Measurements from ENCODE around the gene LTBP1. TPM values are rescaled to one million over a fixed set of nuclear protein-coding genes. Genes with fewer than 3 reads are reported as not detected.

The LTBP1 gene
- total and polyA plus RNA-seq, 5 donors from 2014 or later = 3.7 TPM; not detected in 4

- no peak overlapping the region for H3K27ac ChIP-seq (ENCODE audit: insufficient read depth, low read length, poor library complexity, severe bottlenecking)
- H3K4me1 Mint-ChIP-seq = no peaks in the 10 kb centered on the region
- H3K36me3 Mint-ChIP-seq = no peaks in the 10 kb centered on the region
- ATAC-seq (ENCODE audit: low read depth in 2 of 2) (no peak), DNase-seq (no peak)
- no peaks in the 10 kb centered on the region for H3K4me1 ChIP-seq (ENCODE audit: control insufficient read depth, insufficient read depth, low read length, poor library complexity, severe bottlenecking)
- peaks cover 4% of the 10 kb centered on the region for H3K27me3 Mint-ChIP-seq
- H3K4me3 ChIP-seq (ENCODE audit: low read depth, low read length) = no peak overlapping the region
- H3K27ac Mint-ChIP-seq = no peak overlapping the region
- H3K9me3 Mint-ChIP-seq = peaks cover 0 to 3% (median 0%) of the 10 kb centered on the region in 7 donors
- H3K27me3 ChIP-seq (ENCODE audit: control insufficient read depth, insufficient read depth, low read length) = peaks cover 5% of the 10 kb centered on the region
- H3K9me3 ChIP-seq (ENCODE audit: control insufficient read depth in 2 of 2, low read length in 2 of 2) = no peaks in the 10 kb centered on the region
- H3K36me3 ChIP-seq (ENCODE audit: control insufficient read depth, insufficient read depth, low read length) = no peaks in the 10 kb centered on the region
- no peak overlapping the region for H3K4me3 Mint-ChIP-seq
Observed at GRCh38 chr2:33307659-33308270, 361.0 kb downstream of the LTBP1 start.

DNA sequence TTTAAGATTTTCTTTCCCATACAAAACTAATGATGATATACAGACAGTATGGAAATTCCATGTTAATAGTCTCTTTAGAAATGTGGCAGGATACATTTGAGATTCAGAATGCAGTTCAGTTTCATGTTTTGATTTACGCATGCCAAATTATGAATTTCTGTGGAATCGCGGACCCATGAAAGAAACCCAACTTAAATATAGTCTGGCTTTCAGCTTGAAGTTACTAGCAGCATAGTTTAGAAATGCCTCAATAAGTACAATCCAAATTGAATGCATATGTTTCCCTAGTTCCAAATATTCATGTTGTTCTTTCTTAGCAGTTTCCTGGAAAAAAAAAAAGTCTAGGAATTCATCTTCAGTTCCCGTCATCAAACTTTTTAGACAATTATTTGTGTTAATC is 365.6 kb downstream of the LTBP1 start:
- Mint-ChIP-seq H3K4me3 (no peak overlapping the region), H3K27me3 (peaks cover 11% of the 10 kb centered on the region), H3K9me3 (no peaks in the 10 kb centered on the region), H3K4me1 (no peaks in the 10 kb centered on the region), H3K27ac (no peak overlapping the region), H3K36me3 (no peaks in the 10 kb centered on the region)
- Histone ChIP-seq H3K4me3 (ENCODE audit: low read depth, low read length) (no peak overlapping the region), H3K36me3 (ENCODE audit: control insufficient read depth, insufficient read depth, low read length) (no peaks in the 10 kb centered on the region), H3K27me3 (ENCODE audit: control insufficient read depth, insufficient read depth, low read length) (peaks cover 5% of the 10 kb centered on the region), H3K4me1 (ENCODE audit: control insufficient read depth, insufficient read depth, low read length, poor library complexity, severe bottlenecking) (no peaks in the 10 kb centered on the region), H3K9me3 (ENCODE audit: control insufficient read depth in 2 of 2, low read length in 2 of 2) (no peaks in the 10 kb centered on the region), H3K27ac (ENCODE audit: insufficient read depth, low read length, poor library complexity, severe bottlenecking) (no peak overlapping the region)
- DNase-seq = no peak
- ATAC-seq (ENCODE audit: low read depth in 2 of 2) = no peak

GRCh38 chr2:33313039-33313438 is 366.3 kb downstream of the LTBP1 start:
- ATAC-seq (ENCODE audit: low read depth in 2 of 2) = no peak
- H3K27me3 Mint-ChIP-seq = peaks cover 15% of the 10 kb centered on the region
- no peak for DNase-seq

DNA sequence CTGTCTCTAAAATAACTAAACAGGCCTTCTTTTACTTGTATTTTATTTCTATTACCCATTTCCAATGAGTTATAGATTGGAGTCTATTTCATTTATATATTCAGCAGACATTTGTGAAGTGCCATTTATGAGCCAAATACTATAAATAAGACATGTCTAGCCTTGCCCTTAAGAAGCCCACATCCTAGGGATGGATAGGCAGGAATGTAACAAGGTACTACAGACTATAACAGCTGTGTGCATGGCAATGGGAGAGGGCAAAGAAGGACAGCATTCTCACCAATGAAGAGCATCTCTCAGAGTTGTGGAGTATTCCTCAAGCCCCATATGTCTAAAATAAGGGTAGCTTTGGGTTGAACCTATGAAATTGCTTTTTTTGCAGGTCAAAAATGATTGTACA is 367.8 kb downstream of the LTBP1 start:
- Histone ChIP-seq H3K27ac (ENCODE audit: insufficient read depth, low read length, poor library complexity, severe bottlenecking) (no peak overlapping the region), H3K9me3 (ENCODE audit: control insufficient read depth in 2 of 2, low read length in 2 of 2) (no peaks in the 10 kb centered on the region), H3K4me3 (ENCODE audit: low read depth, low read length) (no peak overlapping the region), H3K4me1 (ENCODE audit: control insufficient read depth, insufficient read depth, low read length, poor library complexity, severe bottlenecking) (no peaks in the 10 kb centered on the region), H3K36me3 (ENCODE audit: control insufficient read depth, insufficient read depth, low read length) (no peaks in the 10 kb centered on the region), H3K27me3 (ENCODE audit: control insufficient read depth, insufficient read depth, low read length) (peaks cover 5% of the 10 kb centered on the region)
- ATAC-seq (ENCODE audit: low read depth in 2 of 2) (no peak), DNase-seq (no peak)
- H3K36me3 Mint-ChIP-seq = no peaks in the 10 kb centered on the region
- no peak overlapping the region for H3K4me3 Mint-ChIP-seq
- no peaks in the 10 kb centered on the region for H3K4me1 Mint-ChIP-seq
- no peaks in the 10 kb centered on the region for H3K9me3 Mint-ChIP-seq
- no peak overlapping the region for H3K27ac Mint-ChIP-seq
- H3K27me3 Mint-ChIP-seq = peaks cover 15% of the 10 kb centered on the region

More at GRCh38 chr2:33313039-33313438, 366.3 kb downstream of the LTBP1 start:
- Mint-ChIP-seq H3K4me3 (no peak overlapping the region), H3K36me3 (no peaks in the 10 kb centered on the region), H3K9me3 (no peaks in the 10 kb centered on the region), H3K27ac (no peak overlapping the region), H3K4me1 (no peaks in the 10 kb centered on the region)
- no peaks in the 10 kb centered on the region for H3K36me3 ChIP-seq (ENCODE audit: control insufficient read depth, insufficient read depth, low read length)
- H3K4me1 ChIP-seq (ENCODE audit: control insufficient read depth, insufficient read depth, low read length, poor library complexity, severe bottlenecking) = no peaks in the 10 kb centered on the region
- no peaks in the 10 kb centered on the region for H3K9me3 ChIP-seq (ENCODE audit: control insufficient read depth in 2 of 2, low read length in 2 of 2)
- H3K27ac ChIP-seq (ENCODE audit: insufficient read depth, low read length, poor library complexity, severe bottlenecking) = no peak overlapping the region
- no peak overlapping the region for H3K4me3 ChIP-seq (ENCODE audit: low read depth, low read length)
- H3K27me3 ChIP-seq (ENCODE audit: control insufficient read depth, insufficient read depth, low read length) = peaks cover 5% of the 10 kb centered on the region

DNA sequence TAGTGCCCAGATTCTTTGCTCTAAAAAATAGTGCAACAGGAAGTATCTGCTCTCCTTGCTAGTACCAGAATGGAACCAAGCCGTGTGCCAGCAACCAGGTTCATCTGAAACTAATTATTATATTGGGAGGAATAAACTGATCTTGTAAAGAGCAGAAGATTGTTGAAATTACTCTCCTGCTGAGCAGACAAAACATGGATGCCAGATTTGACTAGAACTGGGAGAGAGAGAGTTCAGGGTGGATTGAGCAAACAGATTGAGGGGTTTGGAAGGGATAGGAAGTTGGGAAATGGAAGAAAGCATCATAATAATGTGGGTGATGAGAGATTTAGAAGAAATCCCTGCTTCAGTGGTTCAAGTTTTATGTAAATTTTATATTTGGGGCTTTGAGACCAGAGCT is 369.6 kb downstream of the LTBP1 start:
- no peak overlapping the region for H3K4me3 ChIP-seq (ENCODE audit: low read depth, low read length)
- H3K27me3 ChIP-seq (ENCODE audit: control insufficient read depth, insufficient read depth, low read length) = peaks cover 2% of the 10 kb centered on the region
- no peak for ATAC-seq (ENCODE audit: low read depth in 2 of 2)
- H3K36me3 Mint-ChIP-seq = no peaks in the 10 kb centered on the region
- H3K27ac ChIP-seq (ENCODE audit: insufficient read depth, low read length, poor library complexity, severe bottlenecking) = no peak overlapping the region
- H3K36me3 ChIP-seq (ENCODE audit: control insufficient read depth, insufficient read depth, low read length) = no peaks in the 10 kb centered on the region
- peaks cover 0 to 3% (median 2%) of the 10 kb centered on the region in 4 donors for H3K4me1 Mint-ChIP-seq
- no peak overlapping the region for H3K4me3 Mint-ChIP-seq
- peaks cover 15% of the 10 kb centered on the region for H3K27me3 Mint-ChIP-seq
- no peaks in the 10 kb centered on the region for H3K9me3 Mint-ChIP-seq
- H3K4me1 ChIP-seq (ENCODE audit: control insufficient read depth, insufficient read depth, low read length, poor library complexity, severe bottlenecking) = no peaks in the 10 kb centered on the region
- no peak overlapping the region for H3K27ac Mint-ChIP-seq
- no peak for DNase-seq
- no peaks in the 10 kb centered on the region for H3K9me3 ChIP-seq (ENCODE audit: control insufficient read depth in 2 of 2, low read length in 2 of 2)

DNA sequence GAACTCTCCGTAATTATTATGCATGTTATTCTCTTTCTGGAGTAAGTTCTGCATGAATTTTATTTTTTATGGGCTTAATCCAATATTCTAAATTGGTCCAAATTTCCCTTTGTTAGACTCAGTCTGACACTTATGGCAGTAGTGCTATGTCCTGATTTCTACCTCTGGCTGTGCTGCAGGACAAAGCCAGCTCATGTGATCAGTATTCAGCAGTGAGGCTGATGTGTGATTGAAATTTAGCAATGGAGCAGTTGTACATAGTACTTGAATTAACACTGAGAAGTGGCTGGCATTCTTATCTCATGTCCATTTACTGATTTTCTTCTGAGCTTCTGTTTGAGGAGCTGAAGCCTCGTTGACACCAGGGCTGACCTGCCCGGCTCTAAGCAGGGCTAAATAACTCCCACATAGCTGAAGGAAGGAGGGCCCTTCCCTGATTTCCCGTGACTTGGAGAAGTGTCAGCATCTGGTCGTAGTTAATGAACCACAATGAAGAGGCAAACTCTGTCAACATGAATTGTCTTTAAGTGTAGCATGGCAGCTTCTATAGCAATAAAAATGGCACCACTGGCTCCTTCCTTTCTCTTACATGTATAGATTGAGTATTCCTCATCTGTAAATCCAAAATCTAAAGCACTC is 370.7 kb downstream of the LTBP1 start:
- Histone ChIP-seq H3K9me3 (ENCODE audit: control insufficient read depth in 2 of 2, low read length in 2 of 2) (no peaks in the 10 kb centered on the region), H3K4me1 (ENCODE audit: control insufficient read depth, insufficient read depth, low read length, poor library complexity, severe bottlenecking) (peaks cover 5% of the 10 kb centered on the region), H3K27ac (ENCODE audit: insufficient read depth, low read length, poor library complexity, severe bottlenecking) (no peak overlapping the region), H3K4me3 (ENCODE audit: low read depth, low read length) (no peak overlapping the region), H3K27me3 (ENCODE audit: control insufficient read depth, insufficient read depth, low read length) (no peaks in the 10 kb centered on the region), H3K36me3 (ENCODE audit: control insufficient read depth, insufficient read depth, low read length) (no peaks in the 10 kb centered on the region)
- Mint-ChIP-seq H3K27me3 (peaks cover 14% of the 10 kb centered on the region), H3K27ac (no peak overlapping the region), H3K4me3 (no peak overlapping the region), H3K36me3 (no peaks in the 10 kb centered on the region), H3K4me1 (peaks cover under 1 to 15% (median 8%) of the 10 kb centered on the region in 4 donors), H3K9me3 (no peaks in the 10 kb centered on the region)
- ATAC-seq (ENCODE audit: low read depth in 2 of 2) = no peak
- DNase-seq = no peak

GRCh38 chr2:33318456-33318855 is 371.7 kb downstream of the LTBP1 start:
- no peaks in the 10 kb centered on the region for H3K27me3 ChIP-seq (ENCODE audit: control insufficient read depth, insufficient read depth, low read length)
- Mint-ChIP-seq H3K4me1 (peaks cover 5 to 25% (median 14%) of the 10 kb centered on the region in 4 donors), H3K27ac (no peak overlapping the region), H3K9me3 (no peaks in the 10 kb centered on the region), H3K36me3 (no peaks in the 10 kb centered on the region), H3K27me3 (peaks cover 9% of the 10 kb centered on the region), H3K4me3 (peak overlapping the region in 1 of 4 donors; percentile 27)
- no peaks in the 10 kb centered on the region for H3K9me3 ChIP-seq (ENCODE audit: control insufficient read depth in 2 of 2, low read length in 2 of 2)
- DNase-seq (no peak), ATAC-seq (ENCODE audit: low read depth in 2 of 2) (no peak)
- peaks cover 5% of the 10 kb centered on the region for H3K4me1 ChIP-seq (ENCODE audit: control insufficient read depth, insufficient read depth, low read length, poor library complexity, severe bottlenecking)
- H3K36me3 ChIP-seq (ENCODE audit: control insufficient read depth, insufficient read depth, low read length) = no peaks in the 10 kb centered on the region
- H3K27ac ChIP-seq (ENCODE audit: insufficient read depth, low read length, poor library complexity, severe bottlenecking) = no peak overlapping the region
- H3K4me3 ChIP-seq (ENCODE audit: low read depth, low read length) = no peak overlapping the region

- H3K4me1 ChIP-seq (ENCODE audit: control insufficient read depth, insufficient read depth, low read length, poor library complexity, severe bottlenecking) = peaks cover 5% of the 10 kb centered on the region
- H3K27ac ChIP-seq (ENCODE audit: insufficient read depth, low read length, poor library complexity, severe bottlenecking) = no peak overlapping the region
- no peak overlapping the region for H3K4me3 ChIP-seq (ENCODE audit: low read depth, low read length)
- no peak for ATAC-seq (ENCODE audit: low read depth in 2 of 2)
- no peak for DNase-seq
- H3K9me3 Mint-ChIP-seq = no peaks in the 10 kb centered on the region
- no peak overlapping the region for H3K4me3 Mint-ChIP-seq
- H3K27me3 ChIP-seq (ENCODE audit: control insufficient read depth, insufficient read depth, low read length) = no peaks in the 10 kb centered on the region
- H3K36me3 ChIP-seq (ENCODE audit: control insufficient read depth, insufficient read depth, low read length) = no peaks in the 10 kb centered on the region
- H3K27ac Mint-ChIP-seq = no peak overlapping the region
- peaks cover 9% of the 10 kb centered on the region for H3K27me3 Mint-ChIP-seq
- no peaks in the 10 kb centered on the region for H3K9me3 ChIP-seq (ENCODE audit: control insufficient read depth in 2 of 2, low read length in 2 of 2)
- no peaks in the 10 kb centered on the region for H3K36me3 Mint-ChIP-seq
- H3K4me1 Mint-ChIP-seq = peaks cover 5 to 30% (median 14%) of the 10 kb centered on the region in 4 donors
Observed at GRCh38 chr2:33320573-33320972, 373.8 kb downstream of the LTBP1 start.
